Natural killer cell (primary cell): ENCODE measurements around the gene TMA7. TPM values are rescaled to one million over a fixed set of nuclear protein-coding genes. Genes with fewer than 3 reads are reported as not detected.

ENCODE experiments used
- ATAC-seq, 3 donors: fragments of 150-1000 bp in 2 of 3; fragments of 200-7000 bp in 1 of 3; cut with Tn5 transposase; 1 replicate in 1 of 3; 2 replicates in 2 of 3; pipeline ENCODE4 v1.10.0; 2021; ENCODE audit warnings: mild to moderate bottlenecking in 2 of 3, moderate library complexity in 2 of 3
- DNase-seq, 2 donors: peaks; one replicate each; pipeline versions ENCODE4 v3.0.0 to v3.0.0-alpha.2; 2013 to 2021; ENCODE audit warnings: mixed read lengths in 1 of 2
- H3K27ac ChIP-seq: one replicate; pipeline ENCODE4 v1.5.1; 2013; ENCODE audit warnings: mild to moderate bottlenecking, low read length
- H3K27me3 ChIP-seq: one replicate; pipeline ENCODE4 v1.6.1; 2013; ENCODE audit warnings: low read length; ENCODE audit not compliant: control insufficient read depth, insufficient read depth
- H3K36me3 ChIP-seq: one replicate; pipeline ENCODE4 v1.6.1; 2013; ENCODE audit warnings: low read length; ENCODE audit not compliant: control insufficient read depth, insufficient read depth
- H3K4me1 ChIP-seq: one replicate; pipeline ENCODE4 v1.6.1; 2013; ENCODE audit warnings: low read length; ENCODE audit not compliant: control insufficient read depth, insufficient read depth
- H3K4me3 ChIP-seq: one replicate; pipeline ENCODE4 v1.5.1; 2013; ENCODE audit warnings: low read length
- H3K9me3 ChIP-seq: one replicate; pipeline ENCODE4 v1.6.1; 2013; ENCODE audit warnings: low read length; ENCODE audit not compliant: control insufficient read depth, insufficient read depth
- H3K27ac Mint-ChIP-seq, 2 donors: one replicate each; pipeline ENCODE4 v1.8.0; 2022; ENCODE audit warnings: mild to moderate bottlenecking in 2 of 2, mixed read lengths in 2 of 2, moderate library complexity in 1 of 2
- H3K27me3 Mint-ChIP-seq, 2 donors: one replicate each; pipeline ENCODE4 v1.8.0; 2022; ENCODE audit warnings: low read depth in 2 of 2, mixed read lengths in 2 of 2
- H3K36me3 Mint-ChIP-seq: one replicate; pipeline ENCODE4 v1.8.0; 2022; ENCODE audit warnings: mixed read lengths
- H3K4me1 Mint-ChIP-seq, 2 donors: one replicate each; pipeline ENCODE4 v1.8.0; 2022; ENCODE audit warnings: mixed read lengths in 2 of 2
- H3K4me3 Mint-ChIP-seq: one replicate; pipeline ENCODE4 v1.8.0; 2022; ENCODE audit warnings: mild to moderate bottlenecking, moderate library complexity, mixed read lengths
- H3K9me3 Mint-ChIP-seq, 2 donors: one replicate each; pipeline ENCODE4 v1.8.0; 2022; ENCODE audit warnings: mixed read lengths in 2 of 2
- WGBS: methylation state at CpG from one replicate; pipeline ENCODE4 v1.1.7; 2013; ENCODE audit warnings: missing lambda C conversion rate; ENCODE audit not compliant: insufficient coverage; 5-methylcytosine and 5-hydroxymethylcytosine counted together
- intact Hi-C: fragments of 100-400 bp; cut with micrococcal nuclease; formaldehyde crosslinking; loops from one replicate; pipeline ENCODE4 v1.14.2; 2022
- total RNA-seq, 4 donors: library from RNA; stranded (reverse); fragments of 120-200 nt in 1 of 4; gene quantifications; one replicate each; pipeline versions ENCODE4 v1.2.3 to v1.2.4, GENCODE V29; 2013 to 2022
- TF ChIP-seq, protein P1 (sequence below): fragments of 200-600 bp; IDR thresholded peaks from one replicate; pipeline ENCODE4 v1.8.0; 2022; ENCODE audit warnings: antibody characterized with exemption

Gene TMA7
- total RNA-seq, 3 donors from 2014 or later (not counting 1 experiment from before 2014, with no cell fraction given): 192 to 239 (median 229) TPM

DNA sequence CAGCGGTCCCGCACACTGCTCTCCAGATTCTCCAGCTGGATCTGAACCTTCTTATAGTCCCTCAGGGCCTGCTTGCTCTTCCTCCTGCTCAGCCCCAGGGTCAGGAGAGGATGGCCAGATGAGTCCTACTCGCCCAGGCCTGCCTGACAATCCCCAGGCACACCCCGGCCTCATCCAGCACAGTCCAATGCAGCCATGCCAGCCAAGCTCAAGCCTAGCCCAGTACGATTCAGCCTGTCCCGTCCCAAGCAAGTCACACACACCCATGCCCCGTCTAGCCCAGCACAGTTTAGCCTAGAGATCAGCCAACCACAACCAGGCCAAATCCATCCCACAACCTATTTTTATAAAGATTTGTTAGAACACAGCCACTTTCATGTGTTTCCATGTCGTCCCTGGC is 27.0 kb upstream of the TMA7 start:
- Mint-ChIP-seq H3K4me3 (no peak overlapping the region), H3K9me3 (no peaks in the 10 kb centered on the region), H3K36me3 (no peaks in the 10 kb centered on the region), H3K4me1 (no peaks in the 10 kb centered on the region), H3K27me3 (no peaks in the 10 kb centered on the region), H3K27ac (no peak overlapping the region)
- intact Hi-C loops: no loop called here
- no peaks in the 10 kb centered on the region for H3K27me3 ChIP-seq
- no peak overlapping the region for H3K4me3 ChIP-seq
- no peaks in the 10 kb centered on the region for H3K4me1 ChIP-seq
- 77% methylated on average over 8 of the region's 8 CpGs for WGBS
- H3K9me3 ChIP-seq: no peaks in the 10 kb centered on the region
- ATAC-seq: no peak
- no peaks in the 10 kb centered on the region for H3K36me3 ChIP-seq
- TF ChIP-seq, protein P1, sequence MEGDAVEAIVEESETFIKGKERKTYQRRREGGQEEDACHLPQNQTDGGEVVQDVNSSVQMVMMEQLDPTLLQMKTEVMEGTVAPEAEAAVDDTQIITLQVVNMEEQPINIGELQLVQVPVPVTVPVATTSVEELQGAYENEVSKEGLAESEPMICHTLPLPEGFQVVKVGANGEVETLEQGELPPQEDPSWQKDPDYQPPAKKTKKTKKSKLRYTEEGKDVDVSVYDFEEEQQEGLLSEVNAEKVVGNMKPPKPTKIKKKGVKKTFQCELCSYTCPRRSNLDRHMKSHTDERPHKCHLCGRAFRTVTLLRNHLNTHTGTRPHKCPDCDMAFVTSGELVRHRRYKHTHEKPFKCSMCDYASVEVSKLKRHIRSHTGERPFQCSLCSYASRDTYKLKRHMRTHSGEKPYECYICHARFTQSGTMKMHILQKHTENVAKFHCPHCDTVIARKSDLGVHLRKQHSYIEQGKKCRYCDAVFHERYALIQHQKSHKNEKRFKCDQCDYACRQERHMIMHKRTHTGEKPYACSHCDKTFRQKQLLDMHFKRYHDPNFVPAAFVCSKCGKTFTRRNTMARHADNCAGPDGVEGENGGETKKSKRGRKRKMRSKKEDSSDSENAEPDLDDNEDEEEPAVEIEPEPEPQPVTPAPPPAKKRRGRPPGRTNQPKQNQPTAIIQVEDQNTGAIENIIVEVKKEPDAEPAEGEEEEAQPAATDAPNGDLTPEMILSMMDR: no peak
- H3K27ac ChIP-seq: no peak overlapping the region
- no peak for DNase-seq

DNA sequence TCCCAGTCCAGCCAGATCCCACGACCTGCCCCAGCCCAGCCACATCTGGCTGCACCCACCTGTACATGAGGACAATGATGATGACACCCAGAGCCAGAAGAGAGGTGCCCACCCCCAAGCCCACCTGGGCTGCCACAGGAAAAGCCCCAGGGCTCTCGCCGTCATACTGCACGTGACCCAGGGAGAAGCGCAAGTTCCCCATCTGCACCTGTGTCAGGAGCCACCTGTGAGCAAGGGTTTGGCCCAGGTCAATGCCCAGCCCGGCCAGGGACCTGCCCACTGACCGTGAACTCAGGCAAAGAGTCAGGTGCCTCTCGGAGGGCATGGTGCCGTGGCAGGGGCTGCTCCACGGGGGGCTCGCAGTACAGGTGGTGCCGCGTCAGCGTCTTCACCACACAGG is 26.4 kb upstream of the TMA7 start:
- TF ChIP-seq, protein P1: no peak
- no peak overlapping the region for H3K27ac ChIP-seq
- no peaks in the 10 kb centered on the region for H3K36me3 ChIP-seq
- DNase-seq (no peak), ATAC-seq (no peak)
- Mint-ChIP-seq H3K27ac (no peak overlapping the region), H3K4me3 (no peak overlapping the region), H3K9me3 (no peaks in the 10 kb centered on the region), H3K4me1 (no peaks in the 10 kb centered on the region), H3K36me3 (no peaks in the 10 kb centered on the region), H3K27me3 (no peaks in the 10 kb centered on the region)
- WGBS: 87% methylated on average over 14 of the region's 14 CpGs
- H3K27me3 ChIP-seq: no peaks in the 10 kb centered on the region
- no peaks in the 10 kb centered on the region for H3K4me1 ChIP-seq
- H3K4me3 ChIP-seq: no peak overlapping the region
- H3K9me3 ChIP-seq: no peaks in the 10 kb centered on the region
- intact Hi-C loops: no loop called here

DNA sequence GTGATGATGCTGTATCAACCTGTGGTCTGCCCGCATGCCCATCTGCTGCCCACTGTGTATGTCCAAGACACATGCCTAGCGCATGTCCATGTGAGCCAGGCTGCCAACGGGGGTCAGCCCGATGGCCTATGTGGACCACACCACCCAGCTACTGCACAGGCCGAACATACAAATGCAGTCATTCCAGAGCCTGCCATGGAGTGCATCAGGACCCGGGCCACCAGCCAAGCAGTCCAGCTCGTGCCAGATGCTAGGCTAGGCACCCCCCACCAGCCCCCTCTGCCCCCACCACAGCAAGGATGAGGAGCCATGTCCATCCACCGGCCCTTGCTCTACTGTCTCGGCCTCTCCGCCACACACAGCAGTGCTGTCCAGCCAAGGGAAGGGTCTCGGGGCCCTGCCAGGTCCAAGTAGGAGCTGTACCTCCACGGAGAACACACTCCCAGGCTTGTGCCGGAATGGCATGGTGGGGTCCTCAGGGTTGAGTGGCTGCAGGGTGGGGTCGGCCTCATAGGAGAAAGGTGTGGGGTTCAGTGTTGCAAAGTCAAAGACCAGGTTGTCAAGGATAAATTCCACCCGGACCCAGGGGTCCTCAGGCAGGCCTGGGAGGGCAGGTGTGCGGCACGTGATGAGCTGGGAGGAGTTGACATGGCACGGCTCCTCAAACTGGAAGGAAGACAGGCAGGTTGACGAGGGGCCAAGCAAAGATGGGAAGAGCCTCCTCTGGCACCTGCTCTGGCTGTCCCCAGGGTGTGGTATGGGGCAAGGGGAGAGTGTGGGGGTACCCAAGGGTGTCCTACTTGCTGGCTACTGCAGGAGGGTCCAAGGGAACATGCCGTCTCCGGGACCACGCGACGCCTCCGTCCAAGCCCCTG is 25.4 kb upstream of the TMA7 start:
- 91% methylated on average over 25 of the region's 25 CpGs for WGBS
- Mint-ChIP-seq H3K4me3 (no peak overlapping the region), H3K4me1 (no peaks in the 10 kb centered on the region), H3K27ac (no peak overlapping the region), H3K36me3 (no peaks in the 10 kb centered on the region), H3K9me3 (no peaks in the 10 kb centered on the region), H3K27me3 (no peaks in the 10 kb centered on the region)
- H3K27ac ChIP-seq: no peak overlapping the region
- intact Hi-C loops: no loop called here
- ATAC-seq (no peak), DNase-seq (no peak)
- no peaks in the 10 kb centered on the region for H3K4me1 ChIP-seq
- TF ChIP-seq, protein P1: no peak
- no peaks in the 10 kb centered on the region for H3K36me3 ChIP-seq
- no peaks in the 10 kb centered on the region for H3K9me3 ChIP-seq
- no peaks in the 10 kb centered on the region for H3K27me3 ChIP-seq
- H3K4me3 ChIP-seq: no peak overlapping the region
